NCI-H187 treated with DMSO at 0.1 percent for 48 hours (cell line): ENCODE results near the gene IFTAP.
"Not testable (repeated sequence)": the region's sequence is repeated elsewhere in the genome, so short reads cannot be mapped to it uniquely, and the experiment has no call there.

ENCODE experiments used
- DNase-seq: peaks from one replicate; lab custom pipeline; 2025; lab: John Stamatoyannopoulos, UW

Gene IFTAP

GRCh38 chr11:36594316-36594989, at the start of gene IFTAP:
Gene IFTAP (plus strand): TSS chr11:36594502. CDS start chr11:36610104, 15,602 bp downstream.
- peak; percentile 96 for DNase-seq

- DNase-seq = no peak
Observed at GRCh38 chr11:36550385-36551115, 43.8 kb upstream of the IFTAP start.

GRCh38 chr11:36557390-36557789, 36.9 kb upstream of the IFTAP start:
- not testable (repeated sequence) for DNase-seq

- no peak for DNase-seq
Observed at GRCh38 chr11:36557991-36558390, 36.3 kb upstream of the IFTAP start.

- no peak for DNase-seq
Observed at GRCh38 chr11:36558571-36559413, 35.5 kb upstream of the IFTAP start.

GRCh38 chr11:36564376-36565030, 29.8 kb upstream of the IFTAP start:
- no peak for DNase-seq

GRCh38 chr11:36565031-36565610, 29.2 kb upstream of the IFTAP start:
- DNase-seq = no peak

- DNase-seq = no peak
Observed at GRCh38 chr11:36566407-36567053, 27.8 kb upstream of the IFTAP start.

- DNase-seq = no peak
Observed at GRCh38 chr11:36567694-36568093, 26.6 kb upstream of the IFTAP start, which contains the start of gene RAG1. Gene RAG1 (plus strand): TSS chr11:36568007. CDS start chr11:36573305, 5,298 bp downstream.

- no peak for DNase-seq
Observed at GRCh38 chr11:36569095-36569494, 25.2 kb upstream of the IFTAP start.

- no peak for DNase-seq
Observed at GRCh38 chr11:36574486-36574885, 19.8 kb upstream of the IFTAP start.

- DNase-seq = no peak
Observed at GRCh38 chr11:36577373-36577772, 16.9 kb upstream of the IFTAP start.

- DNase-seq = no peak
Observed at GRCh38 chr11:36577859-36578258, 16.4 kb upstream of the IFTAP start.

GRCh38 chr11:36578458-36578857, 15.8 kb upstream of the IFTAP start:
- DNase-seq = no peak

GRCh38 chr11:36581536-36581935, 12.8 kb upstream of the IFTAP start:
- DNase-seq = no peak

- DNase-seq = no peak
Observed at GRCh38 chr11:36583667-36584066, 10.6 kb upstream of the IFTAP start.

GRCh38 chr11:36586543-36586942, 7.8 kb upstream of the IFTAP start:
- no peak for DNase-seq

GRCh38 chr11:36588099-36588498, 6.2 kb upstream of the IFTAP start:
- DNase-seq = no peak

- no peak for DNase-seq
Observed at GRCh38 chr11:36590513-36590912, 3.8 kb upstream of the IFTAP start.

- no peak for DNase-seq
Observed at GRCh38 chr11:36591433-36591832, 2.9 kb upstream of the IFTAP start.

- no peak for DNase-seq
Observed at GRCh38 chr11:36596880-36597279, 2.6 kb downstream of the IFTAP start.
